A549 (cell line): ENCODE measurements around the gene NUDC.

ENCODE experiments used
- CTCF ChIP-seq: fragments of >200 bp; sonication (Bioruptor Twin); formaldehyde crosslinking; IDR thresholded peaks from 3 replicates; pipeline ENCODE4 v1.5.1; 2016
- RFX5 ChIP-seq: fragments of 450-650 bp; IDR thresholded peaks from 2 replicates; pipeline ENCODE4 v1.7.1; 2014; ENCODE audit warnings: antibody characterized with exemption, mild to moderate bottlenecking, moderate library complexity

GRCh38 chr1:26922431-26922729 is 837 bp downstream of the NUDC start:
- TF ChIP-seq RFX5 (no peak), CTCF (no peak)
